ENCODE measurements around the gene PPP6R2. TPM values are rescaled to one million over a fixed set of nuclear protein-coding genes. Genes with fewer than 3 reads are reported as not detected.
"Not testable (repeated sequence)": the region's sequence is repeated elsewhere in the genome, so short reads cannot be mapped to it uniquely, and the experiment has no call there.

Gene PPP6R2
- total and polyA plus RNA-seq, 2 donors (not counting 1 experiment from before 2014, with no cell fraction given), result 19.7 to 44.4 TPM

- DNase-seq (ENCODE audit: low read depth in 2 of 2), result no peak
- Histone ChIP-seq H3K27me3 (ENCODE audit: control insufficient read depth, insufficient read depth, low read length) (no peaks in the 10 kb centered on the region), H3K79me2 (ENCODE audit: control insufficient read depth, insufficient read depth, low read length) (peaks cover 3% of the 10 kb centered on the region), H3K9ac (ENCODE audit: insufficient read depth, low read length) (no peak overlapping the region), H3K4me3 (replicated peaks in 1 of 4; ENCODE audit: control extremely low read depth in 1 of 4, insufficient read depth in 1 of 4, low read depth in 3 of 4, low read length in 4 of 4) (no peak overlapping the region), H3K27ac (ENCODE audit: insufficient read depth, low read length) (no peak overlapping the region), H4K20me1 (ENCODE audit: control insufficient read depth, extremely low read depth, insufficient read depth, low read length) (no peaks in the 10 kb centered on the region), H3K4me2 (ENCODE audit: extremely low read depth, insufficient read depth, low read length) (no peak overlapping the region), H2AFZ (ENCODE audit: low read length) (no peak overlapping the region), H3K4me1 (ENCODE audit: control insufficient read depth, extremely low read depth, insufficient read depth, low read length) (peaks cover 4% of the 10 kb centered on the region), H3K9me3 (ENCODE audit: control insufficient read depth, insufficient read depth, low read depth, low read length) (no peaks in the 10 kb centered on the region), H3K36me3 (ENCODE audit: control insufficient read depth, insufficient read depth, low read length) (peaks cover 5% of the 10 kb centered on the region)
- no peak for TF ChIP-seq CTCF (conservative IDR thresholded peaks at IDR 0.05 in 1 of 2, IDR thresholded peaks at IDR 0.05 in 1 of 2; ENCODE audit: low read depth in 1 of 2, low read length in 2 of 2)
- no peak for TF ChIP-seq EZH2 (IDR thresholded peaks at IDR 0.05; ENCODE audit: low read length, missing control alignments)
These were observed 53.7 kb downstream of the PPP6R2 start for GRCh38 chr22:50396751-50397370.

DNA sequence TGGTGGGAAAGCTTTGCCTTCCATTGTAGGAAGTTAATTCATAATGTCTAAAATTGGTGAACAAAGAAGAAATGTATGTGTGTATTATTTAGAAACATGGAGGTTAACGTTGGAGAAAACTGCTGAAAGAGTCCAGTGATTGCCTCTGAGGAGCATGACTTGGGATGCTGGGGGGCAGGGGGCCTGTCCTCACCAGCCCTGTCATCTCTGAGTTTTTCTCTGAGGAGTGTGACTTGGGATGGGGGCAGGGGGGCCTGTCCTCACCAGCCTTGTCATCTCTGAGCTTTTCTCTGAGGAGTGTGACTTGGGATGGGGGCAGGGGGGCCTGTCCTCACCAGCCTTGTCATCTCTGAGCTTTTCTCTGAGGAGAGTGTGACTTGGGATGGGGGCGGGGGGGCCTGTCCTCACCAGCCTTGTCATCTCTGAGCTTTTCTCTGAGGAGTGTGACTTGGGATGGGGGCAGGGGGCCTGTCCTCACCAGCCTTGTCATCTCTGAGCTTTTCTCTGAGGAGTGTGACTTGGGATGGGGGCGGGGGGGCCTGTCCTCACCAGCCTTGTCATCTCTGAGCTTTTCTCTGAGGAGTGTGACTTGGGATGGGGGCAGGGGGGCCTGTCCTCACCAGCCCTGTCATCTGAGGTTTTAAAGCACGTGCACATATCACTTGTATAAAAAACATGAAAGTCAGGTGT, 54.4 kb downstream of the PPP6R2 start:
- not testable (repeated sequence) for H3K27me3 ChIP-seq (ENCODE audit: control insufficient read depth, insufficient read depth, low read length); H3K4me1 ChIP-seq (ENCODE audit: control insufficient read depth, extremely low read depth, insufficient read depth, low read length); H3K9me3 ChIP-seq (ENCODE audit: control insufficient read depth, insufficient read depth, low read depth, low read length); H3K36me3 ChIP-seq (ENCODE audit: control insufficient read depth, insufficient read depth, low read length); H3K79me2 ChIP-seq (ENCODE audit: control insufficient read depth, insufficient read depth, low read length); H4K20me1 ChIP-seq (ENCODE audit: control insufficient read depth, extremely low read depth, insufficient read depth, low read length); DNase-seq (ENCODE audit: low read depth in 2 of 2); H3K27ac ChIP-seq (ENCODE audit: insufficient read depth, low read length); H3K4me2 ChIP-seq (ENCODE audit: extremely low read depth, insufficient read depth, low read length); H3K9ac ChIP-seq (ENCODE audit: insufficient read depth, low read length); H2AFZ ChIP-seq (ENCODE audit: low read length); H3K4me3 ChIP-seq (replicated peaks in 1 of 4; ENCODE audit: control extremely low read depth in 1 of 4, insufficient read depth in 1 of 4, low read depth in 3 of 4, low read length in 4 of 4)

GRCh38 chr22:50398831-50399648, 55.9 kb downstream of the PPP6R2 start:
- peaks cover 3% of the 10 kb centered on the region for H3K79me2 ChIP-seq (ENCODE audit: control insufficient read depth, insufficient read depth, low read length)
- no peak overlapping the region for H3K4me3 ChIP-seq (replicated peaks in 1 of 4; ENCODE audit: control extremely low read depth in 1 of 4, insufficient read depth in 1 of 4, low read depth in 3 of 4, low read length in 4 of 4)
- DNase-seq (ENCODE audit: low read depth in 2 of 2), result no peak
- H3K9me3 ChIP-seq (ENCODE audit: control insufficient read depth, insufficient read depth, low read depth, low read length), result no peaks in the 10 kb centered on the region
- TF ChIP-seq CTCF (conservative IDR thresholded peaks at IDR 0.05 in 1 of 2, IDR thresholded peaks at IDR 0.05 in 1 of 2; ENCODE audit: low read depth in 1 of 2, low read length in 2 of 2) (no peak), EZH2 (IDR thresholded peaks at IDR 0.05; ENCODE audit: low read length, missing control alignments) (no peak)
- no peaks in the 10 kb centered on the region for H4K20me1 ChIP-seq (ENCODE audit: control insufficient read depth, extremely low read depth, insufficient read depth, low read length)
- no peak overlapping the region for H2AFZ ChIP-seq (ENCODE audit: low read length)
- H3K9ac ChIP-seq (ENCODE audit: insufficient read depth, low read length), result no peak overlapping the region
- no peak overlapping the region for H3K27ac ChIP-seq (ENCODE audit: insufficient read depth, low read length)
- H3K36me3 ChIP-seq (ENCODE audit: control insufficient read depth, insufficient read depth, low read length), result peaks cover 5% of the 10 kb centered on the region
- H3K27me3 ChIP-seq (ENCODE audit: control insufficient read depth, insufficient read depth, low read length), result no peaks in the 10 kb centered on the region
- H3K4me1 ChIP-seq (ENCODE audit: control insufficient read depth, extremely low read depth, insufficient read depth, low read length), result peaks cover 4% of the 10 kb centered on the region
- no peak overlapping the region for H3K4me2 ChIP-seq (ENCODE audit: extremely low read depth, insufficient read depth, low read length)
